Ishikawa (cell line): ENCODE measurements around the gene KIF6.

ENCODE experiments used
- CEBPB ChIP-seq: IDR thresholded peaks from 2 replicates; pipeline ENCODE4 v1.6.1; 2012
- CREB1 ChIP-seq: IDR thresholded peaks from 2 replicates; pipeline ENCODE4 v1.6.1; 2012; ENCODE audit warnings: low read depth
- EGR1 ChIP-seq: IDR thresholded peaks from 2 replicates; pipeline ENCODE4 v1.6.1; 2012
- EP300 ChIP-seq: IDR thresholded peaks from 2 replicates; pipeline ENCODE4 v1.6.1; 2012; ENCODE audit warnings: borderline replicate concordance
- FOXM1 ChIP-seq: IDR thresholded peaks from 2 replicates; pipeline ENCODE4 v1.6.1; 2012; ENCODE audit warnings: low read depth, borderline replicate concordance
- NFIC ChIP-seq: IDR thresholded peaks from 2 replicates; pipeline ENCODE4 v1.6.1; 2012
- RAD21 ChIP-seq: IDR thresholded peaks from 2 replicates; pipeline ENCODE4 v1.6.1; 2012; ENCODE audit warnings: low read depth
- TAF1 ChIP-seq: IDR thresholded peaks from 2 replicates; pipeline ENCODE4 v1.6.1; 2012; ENCODE audit warnings: low read depth, mild to moderate bottlenecking
- TCF12 ChIP-seq: IDR thresholded peaks from 2 replicates; pipeline ENCODE4 v1.6.1; 2012; ENCODE audit warnings: low read depth
- TEAD4 ChIP-seq: IDR thresholded peaks from 2 replicates; pipeline ENCODE4 v1.6.1; 2012
- YY1 ChIP-seq: IDR thresholded peaks from 2 replicates; pipeline ENCODE4 v1.6.1; 2012; ENCODE audit warnings: low read depth
- ZBTB7A ChIP-seq: IDR thresholded peaks from 2 replicates; pipeline ENCODE4 v1.6.1; 2012; ENCODE audit warnings: low read depth
- TF ChIP-seq, protein P1 (sequence below): IDR thresholded peaks from 2 replicates; pipeline ENCODE4 v1.6.1; 2012
- TF ChIP-seq, protein P2 (sequence below): IDR thresholded peaks from 2 replicates; pipeline ENCODE4 v1.6.1; 2012
- TF ChIP-seq, protein P3 (sequence below): IDR thresholded peaks from 2 replicates; pipeline ENCODE4 v1.6.1; 2012; ENCODE audit warnings: low read depth, mild to moderate bottlenecking

Gene KIF6

DNA sequence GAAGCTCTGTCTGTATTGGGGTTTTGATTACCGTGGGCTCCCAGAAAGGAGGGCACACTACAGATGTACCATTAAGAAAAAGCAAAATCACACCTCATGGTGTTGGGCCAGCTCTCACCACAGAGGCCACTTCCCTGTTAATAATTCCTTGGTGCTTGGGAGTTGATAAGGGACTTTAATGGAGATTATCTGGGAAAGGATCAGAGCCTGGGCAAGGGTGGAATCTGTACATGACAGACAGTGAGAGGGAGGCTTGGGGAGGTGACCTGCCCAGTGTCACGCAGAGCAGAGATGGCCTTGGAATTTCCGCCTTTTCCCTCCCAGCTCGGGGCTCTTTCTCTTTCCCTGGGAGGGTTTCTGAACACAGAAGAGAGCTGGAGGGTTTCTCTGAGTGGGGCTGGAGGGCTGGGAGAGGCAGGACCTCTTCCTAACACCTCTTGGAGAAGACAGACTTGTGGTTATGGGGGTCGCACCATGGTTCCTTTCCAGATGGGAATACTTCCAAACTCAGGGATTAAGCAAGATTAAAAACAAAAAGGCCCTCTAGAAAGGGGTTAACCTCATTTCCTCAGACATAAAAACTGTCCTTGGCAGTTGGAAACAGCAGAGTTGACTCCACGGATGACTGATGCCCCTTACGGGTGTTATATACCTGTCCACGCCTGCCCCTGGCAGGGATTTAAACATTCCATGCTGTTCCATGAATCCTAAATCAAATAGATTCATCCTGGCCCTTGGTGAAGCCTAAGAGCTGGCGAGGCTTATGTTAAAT, 385.9 kb downstream of the KIF6 start:
- TF ChIP-seq EGR1 = no peak
- no peak for TF ChIP-seq CREB1
- TF ChIP-seq, protein P1, sequence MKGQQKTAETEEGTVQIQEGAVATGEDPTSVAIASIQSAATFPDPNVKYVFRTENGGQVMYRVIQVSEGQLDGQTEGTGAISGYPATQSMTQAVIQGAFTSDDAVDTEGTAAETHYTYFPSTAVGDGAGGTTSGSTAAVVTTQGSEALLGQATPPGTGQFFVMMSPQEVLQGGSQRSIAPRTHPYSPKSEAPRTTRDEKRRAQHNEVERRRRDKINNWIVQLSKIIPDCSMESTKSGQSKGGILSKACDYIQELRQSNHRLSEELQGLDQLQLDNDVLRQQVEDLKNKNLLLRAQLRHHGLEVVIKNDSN = no peak
- TF ChIP-seq, protein P2, sequence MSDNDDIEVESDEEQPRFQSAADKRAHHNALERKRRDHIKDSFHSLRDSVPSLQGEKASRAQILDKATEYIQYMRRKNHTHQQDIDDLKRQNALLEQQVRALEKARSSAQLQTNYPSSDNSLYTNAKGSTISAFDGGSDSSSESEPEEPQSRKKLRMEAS = no peak

DNA sequence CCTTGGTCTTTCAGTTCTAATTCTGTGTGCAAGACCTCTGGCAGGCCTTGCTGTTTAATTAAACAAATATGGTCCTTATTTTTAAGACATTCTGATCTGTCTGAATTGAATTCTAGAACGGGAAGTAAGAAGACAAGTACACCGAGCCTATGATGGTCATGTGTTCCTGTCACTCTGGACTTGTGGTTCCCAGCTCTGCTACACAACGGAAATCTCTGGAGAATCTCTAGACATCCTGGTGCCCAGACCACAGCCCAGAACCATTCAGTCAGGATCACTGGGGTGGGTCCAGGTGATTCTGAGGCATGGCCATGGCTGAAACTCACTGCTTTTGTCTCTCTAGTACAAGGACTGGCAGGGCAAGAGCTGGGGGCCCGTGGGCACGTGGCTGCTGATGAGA, 386.8 kb downstream of the KIF6 start:
- TF ChIP-seq ZBTB7A = no peak
- TF ChIP-seq YY1 = no peak
- no peak for TF ChIP-seq EP300
- TF ChIP-seq TAF1 = no peak
- TF ChIP-seq EGR1 = no peak
- TF ChIP-seq RAD21 = no peak
- TF ChIP-seq FOXM1 = no peak
- no peak for TF ChIP-seq CEBPB

DNA sequence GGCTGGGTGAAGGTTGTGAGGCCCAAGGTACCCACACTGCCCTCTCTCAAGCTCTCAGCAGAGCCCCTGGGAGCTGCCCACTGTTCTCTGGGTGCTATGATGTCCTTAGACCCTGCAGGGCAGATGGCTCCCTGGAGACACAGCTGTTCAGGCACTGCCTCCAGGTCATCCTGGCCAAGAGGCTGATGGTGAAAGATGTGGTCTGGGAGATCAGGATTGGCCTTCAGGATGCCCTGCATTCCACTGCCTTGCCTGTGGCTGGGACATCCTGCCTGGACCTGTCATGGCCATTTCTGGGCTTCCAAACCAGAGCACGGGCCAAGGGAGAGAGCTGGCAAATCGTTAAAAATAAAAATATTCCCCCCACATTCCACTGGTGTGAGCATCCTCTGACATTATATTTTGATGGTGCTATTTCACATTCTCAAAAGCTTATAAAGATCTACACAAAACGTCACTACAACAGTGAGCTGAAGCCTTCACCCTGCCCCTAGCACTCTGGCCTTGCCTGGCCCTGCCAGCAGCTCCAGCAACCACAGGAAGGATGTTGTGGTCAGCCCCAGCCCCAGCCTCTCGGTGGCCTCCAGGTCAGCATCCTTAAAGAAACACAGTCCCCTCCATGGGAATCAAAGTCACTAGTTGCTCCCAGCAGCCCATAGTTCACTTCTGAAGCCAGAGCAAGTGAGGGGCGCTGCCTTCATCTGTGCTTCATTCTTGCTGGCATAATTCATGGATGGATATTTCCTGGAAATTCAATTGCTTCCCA, 389.2 kb downstream of the KIF6 start:
- TF ChIP-seq ZBTB7A (no peak), RAD21 (no peak), YY1 (no peak), EP300 (no peak), TAF1 (no peak), TCF12 (no peak), TEAD4 (no peak), CREB1 (no peak), FOXM1 (no peak), NFIC (no peak), EGR1 (no peak), CEBPB (no peak)
- TF ChIP-seq, protein P2 = no peak
- TF ChIP-seq, protein P3, sequence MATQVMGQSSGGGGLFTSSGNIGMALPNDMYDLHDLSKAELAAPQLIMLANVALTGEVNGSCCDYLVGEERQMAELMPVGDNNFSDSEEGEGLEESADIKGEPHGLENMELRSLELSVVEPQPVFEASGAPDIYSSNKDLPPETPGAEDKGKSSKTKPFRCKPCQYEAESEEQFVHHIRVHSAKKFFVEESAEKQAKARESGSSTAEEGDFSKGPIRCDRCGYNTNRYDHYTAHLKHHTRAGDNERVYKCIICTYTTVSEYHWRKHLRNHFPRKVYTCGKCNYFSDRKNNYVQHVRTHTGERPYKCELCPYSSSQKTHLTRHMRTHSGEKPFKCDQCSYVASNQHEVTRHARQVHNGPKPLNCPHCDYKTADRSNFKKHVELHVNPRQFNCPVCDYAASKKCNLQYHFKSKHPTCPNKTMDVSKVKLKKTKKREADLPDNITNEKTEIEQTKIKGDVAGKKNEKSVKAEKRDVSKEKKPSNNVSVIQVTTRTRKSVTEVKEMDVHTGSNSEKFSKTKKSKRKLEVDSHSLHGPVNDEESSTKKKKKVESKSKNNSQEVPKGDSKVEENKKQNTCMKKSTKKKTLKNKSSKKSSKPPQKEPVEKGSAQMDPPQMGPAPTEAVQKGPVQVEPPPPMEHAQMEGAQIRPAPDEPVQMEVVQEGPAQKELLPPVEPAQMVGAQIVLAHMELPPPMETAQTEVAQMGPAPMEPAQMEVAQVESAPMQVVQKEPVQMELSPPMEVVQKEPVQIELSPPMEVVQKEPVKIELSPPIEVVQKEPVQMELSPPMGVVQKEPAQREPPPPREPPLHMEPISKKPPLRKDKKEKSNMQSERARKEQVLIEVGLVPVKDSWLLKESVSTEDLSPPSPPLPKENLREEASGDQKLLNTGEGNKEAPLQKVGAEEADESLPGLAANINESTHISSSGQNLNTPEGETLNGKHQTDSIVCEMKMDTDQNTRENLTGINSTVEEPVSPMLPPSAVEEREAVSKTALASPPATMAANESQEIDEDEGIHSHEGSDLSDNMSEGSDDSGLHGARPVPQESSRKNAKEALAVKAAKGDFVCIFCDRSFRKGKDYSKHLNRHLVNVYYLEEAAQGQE = no peak
- TF ChIP-seq, protein P1 = no peak

DNA sequence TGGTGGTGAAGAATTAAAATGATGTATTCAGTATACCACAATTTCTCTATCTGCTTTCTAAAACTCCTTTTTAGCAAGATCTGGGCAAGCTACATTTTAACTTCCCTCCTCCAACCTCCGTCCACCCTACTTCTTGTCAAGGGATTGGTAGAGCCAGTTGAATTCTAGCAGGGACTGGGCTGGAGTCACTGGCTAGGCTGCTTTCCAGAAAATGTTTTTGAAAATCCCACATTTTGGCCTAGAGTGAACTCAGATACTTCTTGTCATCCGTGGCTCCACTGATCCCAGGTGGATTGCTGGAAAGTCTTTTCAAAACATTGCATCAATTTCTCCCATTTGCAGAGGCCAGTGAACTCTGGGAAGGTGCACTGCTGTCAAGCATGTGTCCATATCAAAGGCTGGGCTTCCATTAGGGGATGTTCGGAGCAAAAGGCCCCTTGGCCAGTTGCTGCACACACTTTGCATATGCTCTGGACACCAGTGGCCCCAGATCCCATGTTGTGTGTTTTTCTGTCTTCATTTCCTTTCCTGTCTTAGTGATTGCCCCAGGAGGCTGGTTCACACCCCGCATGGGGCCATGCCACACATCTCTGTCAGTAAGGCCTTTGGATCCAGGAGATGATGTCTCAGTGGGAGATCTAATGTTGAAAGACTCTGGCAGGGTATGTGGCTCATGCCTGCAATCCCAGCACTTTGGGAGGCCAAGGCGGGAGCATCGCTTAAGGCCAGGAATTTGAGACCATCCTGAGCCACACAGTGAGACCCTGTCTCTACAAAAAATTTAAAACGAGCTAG, 391.4 kb downstream of the KIF6 start:
- TF ChIP-seq ZBTB7A = no peak
- TF ChIP-seq, protein P3 = no peak
- TF ChIP-seq, protein P1 = no peak
- TF ChIP-seq CREB1 = no peak

DNA sequence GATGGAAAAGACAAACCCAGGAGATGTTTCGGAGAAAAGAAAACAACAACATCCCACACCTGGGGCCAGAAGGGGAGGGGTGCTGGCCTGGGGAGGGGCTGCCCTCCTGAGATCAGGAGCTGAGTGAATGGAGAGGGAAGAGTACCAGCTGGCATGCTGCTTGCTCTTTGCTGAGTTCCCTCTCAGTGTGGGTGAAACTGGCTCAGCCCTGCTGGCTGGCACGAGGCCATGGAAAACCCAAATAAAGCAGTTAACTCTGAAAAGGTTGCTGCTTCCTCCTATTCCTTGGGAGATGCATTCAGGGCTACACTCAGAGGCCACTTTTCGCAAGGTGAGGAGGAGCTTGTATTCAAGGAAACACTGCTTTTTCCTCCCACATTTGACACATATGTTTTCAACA, 394.7 kb downstream of the KIF6 start:
- no peak for TF ChIP-seq NFIC
- TF ChIP-seq CREB1 = no peak
- TF ChIP-seq EGR1 = no peak
- TF ChIP-seq, protein P3 = no peak
